ENCODE data around the gene LTC4S.

- no peak for TF ChIP-seq POLR2AphosphoS5 (IDR thresholded peaks at IDR 0.05; ENCODE audit: low read depth)
- no peak for TF ChIP-seq CTCF (IDR thresholded peaks at IDR 0.05; ENCODE audit: insufficient read depth, low read length)
- TF ChIP-seq, protein P1, sequence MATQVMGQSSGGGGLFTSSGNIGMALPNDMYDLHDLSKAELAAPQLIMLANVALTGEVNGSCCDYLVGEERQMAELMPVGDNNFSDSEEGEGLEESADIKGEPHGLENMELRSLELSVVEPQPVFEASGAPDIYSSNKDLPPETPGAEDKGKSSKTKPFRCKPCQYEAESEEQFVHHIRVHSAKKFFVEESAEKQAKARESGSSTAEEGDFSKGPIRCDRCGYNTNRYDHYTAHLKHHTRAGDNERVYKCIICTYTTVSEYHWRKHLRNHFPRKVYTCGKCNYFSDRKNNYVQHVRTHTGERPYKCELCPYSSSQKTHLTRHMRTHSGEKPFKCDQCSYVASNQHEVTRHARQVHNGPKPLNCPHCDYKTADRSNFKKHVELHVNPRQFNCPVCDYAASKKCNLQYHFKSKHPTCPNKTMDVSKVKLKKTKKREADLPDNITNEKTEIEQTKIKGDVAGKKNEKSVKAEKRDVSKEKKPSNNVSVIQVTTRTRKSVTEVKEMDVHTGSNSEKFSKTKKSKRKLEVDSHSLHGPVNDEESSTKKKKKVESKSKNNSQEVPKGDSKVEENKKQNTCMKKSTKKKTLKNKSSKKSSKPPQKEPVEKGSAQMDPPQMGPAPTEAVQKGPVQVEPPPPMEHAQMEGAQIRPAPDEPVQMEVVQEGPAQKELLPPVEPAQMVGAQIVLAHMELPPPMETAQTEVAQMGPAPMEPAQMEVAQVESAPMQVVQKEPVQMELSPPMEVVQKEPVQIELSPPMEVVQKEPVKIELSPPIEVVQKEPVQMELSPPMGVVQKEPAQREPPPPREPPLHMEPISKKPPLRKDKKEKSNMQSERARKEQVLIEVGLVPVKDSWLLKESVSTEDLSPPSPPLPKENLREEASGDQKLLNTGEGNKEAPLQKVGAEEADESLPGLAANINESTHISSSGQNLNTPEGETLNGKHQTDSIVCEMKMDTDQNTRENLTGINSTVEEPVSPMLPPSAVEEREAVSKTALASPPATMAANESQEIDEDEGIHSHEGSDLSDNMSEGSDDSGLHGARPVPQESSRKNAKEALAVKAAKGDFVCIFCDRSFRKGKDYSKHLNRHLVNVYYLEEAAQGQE (IDR thresholded peaks at IDR 0.05; ENCODE audit: insufficient replicate concordance, low read depth) = no peak
- no peak for TF ChIP-seq GABPA (IDR thresholded peaks at IDR 0.05; ENCODE audit: low read depth)
- no peak for TF ChIP-seq SPI1 (IDR thresholded peaks at IDR 0.05; ENCODE audit: borderline replicate concordance, low read depth)
Measured at GRCh38 chr5:179816401-179816795, 22.6 kb downstream of the LTC4S start.

Measured in HL-60 (cell line).